Measurements from ENCODE around the gene OR4F6. TPM values are rescaled to one million over a fixed set of nuclear protein-coding genes. Genes with fewer than 3 reads are reported as not detected.
"Not testable (repeated sequence)": the region's sequence is repeated elsewhere in the genome, so short reads cannot be mapped to it uniquely, and the experiment has no call there.

OR4F6 gene
- total RNA-seq, 1 experiment from 2014 or later, result not detected

DNA sequence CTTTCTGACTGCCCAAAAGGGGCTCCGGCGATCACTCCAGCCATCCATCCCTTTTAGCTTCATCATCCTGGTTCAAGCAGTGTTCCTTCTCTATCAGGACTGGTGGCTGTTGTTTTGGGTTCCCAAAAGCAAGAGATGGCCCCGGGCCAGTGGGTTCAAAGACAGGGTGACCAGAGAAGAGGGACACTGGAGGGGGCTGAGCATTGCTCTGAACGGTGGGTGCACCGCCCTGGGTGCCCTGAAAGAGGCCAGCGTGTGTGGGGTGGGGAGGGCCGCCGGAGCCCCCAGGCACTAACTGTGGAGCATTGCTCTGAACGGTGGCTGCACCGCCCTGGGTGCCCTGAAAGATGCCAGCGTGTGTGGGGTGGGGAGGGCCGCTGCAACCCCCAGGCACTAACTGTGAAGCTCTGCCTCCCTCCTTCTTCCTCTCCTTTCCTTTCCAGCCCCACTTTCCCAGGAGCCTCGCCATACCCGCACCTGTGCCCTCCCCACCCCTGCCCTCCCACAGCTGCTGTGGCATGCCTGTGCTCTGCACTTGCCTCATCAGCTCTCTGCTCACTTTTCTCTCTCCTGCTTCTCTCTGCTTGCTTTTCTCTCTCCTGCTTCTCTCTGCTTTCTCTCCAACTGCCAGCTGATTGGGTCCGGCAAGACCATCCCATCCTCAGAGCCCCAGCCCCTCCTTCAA, 37.4 kb upstream of the OR4F6 start:
- Histone ChIP-seq H3K9ac (ENCODE audit: extremely low read depth, insufficient read length, low read length) (no peak overlapping the region), H3K23ac (ENCODE audit: insufficient read length, low read depth, low read length) (no peak overlapping the region), H2BK20ac (ENCODE audit: low read depth, low read length, poor library complexity, severe bottlenecking) (no peak overlapping the region), H3K27ac (ENCODE audit: insufficient read length, low read depth, low read length) (no peak overlapping the region), H4K91ac (ENCODE audit: insufficient read length, low read depth, low read length) (no peak overlapping the region), H3K79me2 (ENCODE audit: insufficient read depth, low read length) (no peaks in the 10 kb centered on the region), H3K79me1 (ENCODE audit: insufficient read depth, low read depth, low read length, poor library complexity, severe bottlenecking) (no peaks in the 10 kb centered on the region), H3K56ac (ENCODE audit: insufficient read length, low read depth, low read length) (no peak overlapping the region), H2BK5ac (ENCODE audit: insufficient read length, low read length) (no peak overlapping the region), H3K4me2 (ENCODE audit: insufficient read depth, insufficient read length, low read length) (no peak overlapping the region), H3T11ph (ENCODE audit: low read length) (no peak overlapping the region), H3K14ac (ENCODE audit: insufficient read depth, low read length) (no peak overlapping the region), H2BK120ac (ENCODE audit: low read depth, low read length, poor library complexity, severe bottlenecking) (no peak overlapping the region), H2AK5ac (ENCODE audit: insufficient read length, low read length) (no peak overlapping the region), H4K8ac (replicated peaks; ENCODE audit: insufficient read length, low read depth, low read length) (no peak overlapping the region), H3K4me1 (ENCODE audit: insufficient read depth, low read length) (no peaks in the 10 kb centered on the region), H4K5ac (ENCODE audit: insufficient read length, low read depth, low read length) (no peak overlapping the region), H3K27me3 (ENCODE audit: insufficient read depth, low read length) (no peaks in the 10 kb centered on the region), H2BK15ac (ENCODE audit: low read depth, low read length) (no peak overlapping the region), H4K20me1 (ENCODE audit: control insufficient read depth, insufficient read depth, insufficient read length) (no peaks in the 10 kb centered on the region), H2BK12ac (ENCODE audit: insufficient read length, low read depth, low read length) (no peak overlapping the region), H3K4ac (ENCODE audit: low read depth, low read length) (no peak overlapping the region), H2AFZ (ENCODE audit: low read length) (no peak overlapping the region), H3K23me2 (ENCODE audit: insufficient read length, low read depth, low read length, poor library complexity, severe bottlenecking) (no peaks in the 10 kb centered on the region), H3K18ac (ENCODE audit: insufficient read length, low read depth, low read length) (no peak overlapping the region), H3K9me3 (ENCODE audit: control insufficient read depth, low read depth, low read length) (no peaks in the 10 kb centered on the region)
- H3K36me3 Mint-ChIP-seq (ENCODE audit: insufficient read depth in 1 of 3, low read depth in 3 of 3), result no peaks in the 10 kb centered on the region
- no peaks in the 10 kb centered on the region for H3K4me1 Mint-ChIP-seq
- peaks cover 0 to 7% of the 10 kb centered on the region in 2 experiments; a peak in 4 of 5 replicates for H3K9me3 Mint-ChIP-seq
- peaks cover 6% of the 10 kb centered on the region for H3K27me3 Mint-ChIP-seq (ENCODE audit: low read depth)
- H3K27ac Mint-ChIP-seq, result no peak overlapping the region
- TF ChIP-seq, protein P1, sequence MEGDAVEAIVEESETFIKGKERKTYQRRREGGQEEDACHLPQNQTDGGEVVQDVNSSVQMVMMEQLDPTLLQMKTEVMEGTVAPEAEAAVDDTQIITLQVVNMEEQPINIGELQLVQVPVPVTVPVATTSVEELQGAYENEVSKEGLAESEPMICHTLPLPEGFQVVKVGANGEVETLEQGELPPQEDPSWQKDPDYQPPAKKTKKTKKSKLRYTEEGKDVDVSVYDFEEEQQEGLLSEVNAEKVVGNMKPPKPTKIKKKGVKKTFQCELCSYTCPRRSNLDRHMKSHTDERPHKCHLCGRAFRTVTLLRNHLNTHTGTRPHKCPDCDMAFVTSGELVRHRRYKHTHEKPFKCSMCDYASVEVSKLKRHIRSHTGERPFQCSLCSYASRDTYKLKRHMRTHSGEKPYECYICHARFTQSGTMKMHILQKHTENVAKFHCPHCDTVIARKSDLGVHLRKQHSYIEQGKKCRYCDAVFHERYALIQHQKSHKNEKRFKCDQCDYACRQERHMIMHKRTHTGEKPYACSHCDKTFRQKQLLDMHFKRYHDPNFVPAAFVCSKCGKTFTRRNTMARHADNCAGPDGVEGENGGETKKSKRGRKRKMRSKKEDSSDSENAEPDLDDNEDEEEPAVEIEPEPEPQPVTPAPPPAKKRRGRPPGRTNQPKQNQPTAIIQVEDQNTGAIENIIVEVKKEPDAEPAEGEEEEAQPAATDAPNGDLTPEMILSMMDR (conservative IDR thresholded peaks at IDR 0.05), result no peak
- H3K4me3 Mint-ChIP-seq, result no peak overlapping the region
- WGBS (ENCODE audit: extremely low coverage, insufficient read length, low lambda C conversion rate), result no CpG with 5 or more reads among the region's 15 CpGs
- no peak for DNase-seq

DNA sequence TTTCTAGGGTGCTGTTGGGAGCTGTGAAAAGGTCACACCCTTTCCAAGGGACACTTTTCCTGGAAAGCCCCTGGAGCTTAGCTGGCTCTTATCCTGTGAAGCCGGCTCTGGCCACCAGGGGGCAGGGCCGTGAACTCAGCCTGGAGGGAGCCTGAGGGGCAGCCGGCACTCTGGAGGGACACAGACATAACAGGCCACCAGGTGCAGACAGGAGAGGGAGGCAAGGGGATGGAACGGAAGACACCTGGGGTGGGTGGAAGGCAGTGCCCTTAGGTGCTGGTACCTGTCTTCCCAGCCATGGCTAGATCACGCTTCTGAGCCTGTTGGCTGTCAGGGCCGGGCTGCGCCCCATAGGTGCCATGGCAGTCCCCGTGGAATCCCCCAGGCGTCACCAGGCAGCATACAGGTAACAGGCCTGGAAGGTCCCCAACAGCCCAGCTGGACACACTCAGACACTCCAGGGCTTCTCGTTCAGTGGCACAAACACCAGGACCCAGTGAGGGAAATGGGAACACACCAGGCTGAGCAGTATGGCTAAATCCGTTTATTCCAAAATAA, 36.1 kb upstream of the OR4F6 start:
- not testable (repeated sequence) for H3K4ac ChIP-seq (ENCODE audit: low read depth, low read length); H2BK15ac ChIP-seq (ENCODE audit: low read depth, low read length); H3K27ac ChIP-seq (ENCODE audit: insufficient read length, low read depth, low read length); H2BK20ac ChIP-seq (ENCODE audit: low read depth, low read length, poor library complexity, severe bottlenecking); H3K36me3 Mint-ChIP-seq (ENCODE audit: insufficient read depth in 1 of 3, low read depth in 3 of 3); H4K8ac ChIP-seq (replicated peaks; ENCODE audit: insufficient read length, low read depth, low read length); H3K18ac ChIP-seq (ENCODE audit: insufficient read length, low read depth, low read length); H2BK12ac ChIP-seq (ENCODE audit: insufficient read length, low read depth, low read length); H3K4me1 ChIP-seq (ENCODE audit: insufficient read depth, low read length); H3K4me3 Mint-ChIP-seq; H3K9ac ChIP-seq (ENCODE audit: extremely low read depth, insufficient read length, low read length); H3K79me1 ChIP-seq (ENCODE audit: insufficient read depth, low read depth, low read length, poor library complexity, severe bottlenecking); H3K4me2 ChIP-seq (ENCODE audit: insufficient read depth, insufficient read length, low read length); H3K27me3 Mint-ChIP-seq (ENCODE audit: low read depth); H3K27ac Mint-ChIP-seq; H2BK5ac ChIP-seq (ENCODE audit: insufficient read length, low read length); H2BK120ac ChIP-seq (ENCODE audit: low read depth, low read length, poor library complexity, severe bottlenecking); DNase-seq; H3T11ph ChIP-seq (ENCODE audit: low read length); H3K27me3 ChIP-seq (ENCODE audit: insufficient read depth, low read length); H3K9me3 ChIP-seq (ENCODE audit: control insufficient read depth, low read depth, low read length); H3K79me2 ChIP-seq (ENCODE audit: insufficient read depth, low read length); H4K91ac ChIP-seq (ENCODE audit: insufficient read length, low read depth, low read length); H3K9me3 Mint-ChIP-seq; H4K5ac ChIP-seq (ENCODE audit: insufficient read length, low read depth, low read length); H2AK5ac ChIP-seq (ENCODE audit: insufficient read length, low read length); H3K4me1 Mint-ChIP-seq; H3K14ac ChIP-seq (ENCODE audit: insufficient read depth, low read length); H3K23me2 ChIP-seq (ENCODE audit: insufficient read length, low read depth, low read length, poor library complexity, severe bottlenecking); H3K56ac ChIP-seq (ENCODE audit: insufficient read length, low read depth, low read length); H3K23ac ChIP-seq (ENCODE audit: insufficient read length, low read depth, low read length); H4K20me1 ChIP-seq (ENCODE audit: control insufficient read depth, insufficient read depth, insufficient read length); H2AFZ ChIP-seq (ENCODE audit: low read length)
- WGBS (ENCODE audit: extremely low coverage, insufficient read length, low lambda C conversion rate), result no CpG with 5 or more reads among the region's 11 CpGs
